HepG2 (cell line): ENCODE measurements around the gene FOXI2. TPM values are rescaled to one million over a fixed set of nuclear protein-coding genes. Genes with fewer than 3 reads are reported as not detected.

Experiments used
- ATAC-seq: fragments of 200-7000 bp; cut with Tn5 transposase; 3 replicates; pipeline ENCODE4 v1.9.1; 2020; ENCODE audit warnings: mild to moderate bottlenecking, moderate library complexity
- BruUV-seq: library from RNA; stranded (reverse); fragments of 400-500 nt; replicated peaks from 2 replicates; lab custom pipeline; 2021; lab: Mats Ljungman, UMichigan
- CTCF ChIA-PET: fragments of 300-600 bp; formaldehyde crosslinking; extraction: SDS; loops from one replicate; lab custom pipeline; 2021; ENCODE audit warnings: low total read pairs, inconsistent platforms, low intra/inter-chr PET ratio; lab: Yijun Ruan, JAX
- POLR2A ChIA-PET: fragments of 350-600 bp; sonication (Branson Sonifier 250); formaldehyde crosslinking; loops from one replicate; lab custom pipeline; 2020; ENCODE audit warnings: antibody characterized with exemption, inconsistent platforms; lab: Yijun Ruan, JAX
- DNase-seq: peaks from one replicate; pipeline ENCODE4 v3.0.0-alpha.2; 2015; ENCODE audit warnings: low spot score
- FAIRE-seq: peaks from 3 replicates; lab custom pipeline; 2011; peaks lifted over from hg19 to GRCh38; lab: Jason Lieb, UNC
- H2AFZ ChIP-seq: one replicate; pipeline ENCODE4 v1.6.1; 2011; ENCODE audit warnings: low read length, inconsistent platforms
- H3K27ac ChIP-seq: fragments of 300-600 bp; 3 replicates; pipeline ENCODE4 v1.8.0; 2011; ENCODE audit warnings: mixed run types, mild to moderate bottlenecking, mixed read lengths, low read length, inconsistent platforms; ENCODE audit not compliant: insufficient read depth; ENCODE audit errors: extremely low read length
- H3K27me3 ChIP-seq, 2 experiments: fragments of 200-600 bp in 1 of 2; 2 replicates in 1 of 2; 3 replicates in 1 of 2; pipeline versions ENCODE4 v1.6.0 to v1.8.0; 2011; ENCODE audit warnings: low read length in 2 of 2, mild to moderate bottlenecking in 2 of 2, moderate library complexity in 2 of 2, inconsistent platforms in 1 of 2; ENCODE audit not compliant: insufficient read depth in 2 of 2, control insufficient read depth in 1 of 2
- H3K36me3 ChIP-seq, 2 experiments: fragments of 200-600 bp in 1 of 2; replicated peaks in 1 of 2; 2 replicates in 1 of 2; 3 replicates in 1 of 2; pipeline versions ENCODE4 v1.5.1 to v1.8.0; 2011; ENCODE audit warnings: low read length in 2 of 2, inconsistent platforms in 1 of 2; ENCODE audit not compliant: insufficient read depth in 2 of 2, control insufficient read depth in 1 of 2
- H3K4me1 ChIP-seq: 2 replicates; pipeline ENCODE4 v1.5.1; 2012; ENCODE audit warnings: low read length, inconsistent platforms; ENCODE audit not compliant: insufficient read depth
- H3K4me2 ChIP-seq: 2 replicates; pipeline ENCODE4 v1.6.0; 2011; ENCODE audit warnings: low read depth, low read length, inconsistent platforms
- H3K4me3 ChIP-seq, 3 experiments: fragments of 200-600 bp in 1 of 3; sonication (generic), shearing (Covaris generic) in 1 of 3; replicated peaks in 1 of 3; 2 replicates each; pipeline ENCODE4 v1.5.1; 2011 to 2016; ENCODE audit warnings: low read length in 3 of 3, inconsistent platforms in 2 of 3, low read depth in 2 of 3, mild to moderate bottlenecking in 2 of 3, control low read depth in 1 of 3, mixed read lengths in 1 of 3; ENCODE audit not compliant: insufficient read depth in 1 of 3
- H3K79me2 ChIP-seq: one replicate; pipeline ENCODE4 v1.6.1; 2011; ENCODE audit warnings: low read length, inconsistent platforms; ENCODE audit not compliant: insufficient read depth
- H3K9ac ChIP-seq: 2 replicates; pipeline ENCODE4 v1.6.0; 2011; ENCODE audit warnings: mild to moderate bottlenecking, low read depth, low read length, inconsistent platforms; ENCODE audit not compliant: insufficient read depth
- H3K9me3 ChIP-seq: 2 replicates; pipeline ENCODE4 v1.5.1; 2012; ENCODE audit warnings: mild to moderate bottlenecking, low read length
- H4K20me1 ChIP-seq: 2 replicates; pipeline ENCODE4 v1.6.0; 2011; ENCODE audit warnings: inconsistent platforms, mild to moderate bottlenecking, low read length, moderate library complexity; ENCODE audit not compliant: insufficient read depth
- AGO1 ChIP-seq: fragments of 200-400 bp; formaldehyde crosslinking; IDR thresholded peaks from 2 replicates; pipeline ENCODE4 v1.6.1; 2017; ENCODE audit warnings: mild to moderate bottlenecking, low read depth, low read length, moderate library complexity; ENCODE audit not compliant: poor library complexity, severe bottlenecking
- ASH2L ChIP-seq: fragments of 300-600, 200-600 bp; sonication (generic); IDR thresholded peaks from 2 replicates; pipeline ENCODE4 v1.7.0; 2017; ENCODE audit warnings: low read depth, mild to moderate bottlenecking, moderate library complexity, mixed read lengths, low read length; ENCODE audit not compliant: insufficient read length
- FOSL2 ChIP-seq: sonication (generic); formaldehyde crosslinking; IDR thresholded peaks from 2 replicates; pipeline ENCODE4 v1.4.0; 2020; ENCODE audit warnings: missing genetic modification reagents
- KMT2A ChIP-seq: sonication (generic); formaldehyde crosslinking; IDR thresholded peaks from 2 replicates; pipeline ENCODE4 v1.4.0; 2020; ENCODE audit warnings: missing genetic modification reagents
- PAWR ChIP-seq: sonication (generic); formaldehyde crosslinking; IDR thresholded peaks from 2 replicates; pipeline ENCODE4 v1.4.0; 2020; ENCODE audit warnings: missing genetic modification reagents, mild to moderate bottlenecking, borderline replicate concordance
- ZNF83 ChIP-seq: sonication (generic); formaldehyde crosslinking; IDR thresholded peaks from 2 replicates; pipeline ENCODE4 v1.4.0; 2020; ENCODE audit warnings: missing genetic modification reagents, mild to moderate bottlenecking, borderline replicate concordance
- WGBS: methylation state at CpG from one replicate; pipeline ENCODE4 v1.1.6; 2017; ENCODE audit warnings: low lambda C conversion rate; 5-methylcytosine and 5-hydroxymethylcytosine counted together
- in situ Hi-C: cut with HindIII; loops from 2 replicates; pipeline ENCODE4 v1.10.0; 2017; ENCODE audit warnings: low pct_unique_long_range_greater_than_20kb; ENCODE audit not compliant: extremely low pct_ligation_motif_present
- intact Hi-C: fragments of 100-400 bp; cut with micrococcal nuclease; formaldehyde crosslinking; loops from one replicate; pipeline ENCODE4 v1.10.0; 2022; ENCODE audit not compliant: unreplicated experiment
- polyA plus RNA-seq, 8 experiments: library from polyadenylated mRNA; depleted of rRNA in 3 of 8; stranded (reverse) in 7 of 8; unstranded in 1 of 8; fragments of >200 nt; fragmentation: Illumina TruSeq in 4 of 8; extraction: Trizol in 4 of 8; gene quantifications; 2 replicates each; pipeline versions ENCODE4 v1.2.1 to v1.2.3, GENCODE V29; 2011 to 2016; ENCODE audit warnings: low read depth in 4 of 8, missing spikeins in 1 of 8, mixed read lengths in 1 of 8; ENCODE audit not compliant: insufficient read depth in 1 of 8
- total RNA-seq, 5 experiments: library from RNA; depleted of rRNA; stranded (reverse); fragments of >200 nt; fragmentation: Illumina TruSeq; extraction: Trizol; gene quantifications; 2 replicates each; pipeline ENCODE4 v1.2.3, GENCODE V29; 2016; ENCODE audit warnings: low read depth in 1 of 5
- TF ChIP-seq, protein P1 (sequence below): sonication (generic); formaldehyde crosslinking; IDR thresholded peaks from 2 replicates; pipeline ENCODE4 v1.4.0; 2020; ENCODE audit warnings: missing genetic modification reagents, borderline replicate concordance

The FOXI2 gene
- total and polyA plus RNA-seq, 2 of the 13 experiments (the other 11 are each of a cell fraction or from before 2014, with no cell fraction given) = not detected

DNA sequence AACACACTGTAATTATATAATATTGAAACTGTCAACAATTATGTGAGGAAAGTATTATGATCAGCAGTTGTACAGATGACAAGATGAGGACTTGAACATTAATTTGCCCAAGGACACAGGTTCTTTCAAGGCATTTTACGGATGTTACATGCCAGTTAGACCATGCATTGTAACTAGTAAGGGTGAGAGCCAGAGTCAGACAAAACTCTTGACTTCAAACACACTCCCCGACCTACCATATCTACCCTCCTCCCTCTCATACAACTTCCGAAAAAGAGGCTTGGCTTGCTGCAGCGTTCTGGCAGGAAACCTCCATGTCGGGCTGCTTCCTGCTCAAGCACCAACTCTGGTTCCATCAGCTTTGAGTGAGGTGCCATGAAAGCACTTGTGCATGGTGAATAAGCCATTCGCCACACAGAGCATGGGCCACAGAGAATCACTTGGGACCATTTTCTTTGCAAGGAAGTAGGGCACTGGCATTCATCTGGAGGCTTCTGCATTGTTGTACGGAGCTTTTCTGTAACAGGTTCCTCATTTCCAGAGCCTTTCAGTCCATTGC is 53.2 kb downstream of the FOXI2 start:
- 10% methylated on average over 7 of the region's 7 CpGs for WGBS
- Histone ChIP-seq H4K20me1 (no peaks in the 10 kb centered on the region), H3K79me2 (no peaks in the 10 kb centered on the region), H3K9ac (no peak overlapping the region), H2AFZ (no peak overlapping the region), H3K4me2 (no peak overlapping the region), H3K27ac (no peak overlapping the region), H3K4me1 (no peaks in the 10 kb centered on the region), H3K9me3 (no peaks in the 10 kb centered on the region), H3K27me3 (peaks cover 0 to 7% of the 10 kb centered on the region in 2 experiments; a peak in 2 of 5 replicates), H3K4me3 (no peak overlapping the region), H3K36me3 (no peaks in the 10 kb centered on the region)
- ChIA-PET CTCF (no interaction called here), POLR2A (no interaction called here)
- FAIRE-seq = no peak
- no peak for ATAC-seq
- in situ Hi-C loops = no loop called here
- BruUV-seq = no TSS peak
- no peak for TF ChIP-seq FOSL2 (CRISPR knock-in tag)
- TF ChIP-seq KMT2A (CRISPR knock-in tag) = no peak
- TF ChIP-seq ASH2L = no peak
- TF ChIP-seq, protein P1, sequence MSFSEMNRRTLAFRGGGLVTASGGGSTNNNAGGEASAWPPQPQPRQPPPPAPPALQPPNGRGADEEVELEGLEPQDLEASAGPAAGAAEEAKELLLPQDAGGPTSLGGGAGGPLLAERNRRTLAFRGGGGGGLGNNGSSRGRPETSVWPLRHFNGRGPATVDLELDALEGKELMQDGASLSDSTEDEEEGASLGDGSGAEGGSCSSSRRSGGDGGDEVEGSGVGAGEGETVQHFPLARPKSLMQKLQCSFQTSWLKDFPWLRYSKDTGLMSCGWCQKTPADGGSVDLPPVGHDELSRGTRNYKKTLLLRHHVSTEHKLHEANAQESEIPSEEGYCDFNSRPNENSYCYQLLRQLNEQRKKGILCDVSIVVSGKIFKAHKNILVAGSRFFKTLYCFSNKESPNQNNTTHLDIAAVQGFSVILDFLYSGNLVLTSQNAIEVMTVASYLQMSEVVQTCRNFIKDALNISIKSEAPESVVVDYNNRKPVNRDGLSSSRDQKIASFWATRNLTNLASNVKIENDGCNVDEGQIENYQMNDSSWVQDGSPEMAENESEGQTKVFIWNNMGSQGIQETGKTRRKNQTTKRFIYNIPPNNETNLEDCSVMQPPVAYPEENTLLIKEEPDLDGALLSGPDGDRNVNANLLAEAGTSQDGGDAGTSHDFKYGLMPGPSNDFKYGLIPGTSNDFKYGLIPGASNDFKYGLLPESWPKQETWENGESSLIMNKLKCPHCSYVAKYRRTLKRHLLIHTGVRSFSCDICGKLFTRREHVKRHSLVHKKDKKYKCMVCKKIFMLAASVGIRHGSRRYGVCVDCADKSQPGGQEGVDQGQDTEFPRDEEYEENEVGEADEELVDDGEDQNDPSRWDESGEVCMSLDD = no peak
- no peak for TF ChIP-seq PAWR (CRISPR knock-in tag)
- TF ChIP-seq ZNF83 (CRISPR knock-in tag) = no peak
- TF ChIP-seq AGO1 = no peak
- intact Hi-C loops = no loop called here
- DNase-seq = no peak

Other genes with a start within 250 kb of the FOXI2 start
- gene NPS, start 187.9 kb upstream of the FOXI2 start, total RNA-seq (2016; rRNA removed; fragmentation: Illumina TruSeq; extraction: Trizol) = not detected in 2 replicates
- gene NPS, start 187.9 kb upstream of the FOXI2 start, polyA plus RNA-seq (2011; rRNA removed) = not detected in 2 replicates
- gene CLRN3, start 155.8 kb downstream of the FOXI2 start, total RNA-seq (2016; rRNA removed; fragmentation: Illumina TruSeq; extraction: Trizol) = not detected in 2 replicates
- gene CLRN3, start 155.8 kb downstream of the FOXI2 start, polyA plus RNA-seq (2011; rRNA removed) = not detected in 2 replicates
- gene PTPRE, start 169.9 kb downstream of the FOXI2 start, total RNA-seq (2016; rRNA removed; fragmentation: Illumina TruSeq; extraction: Trizol) = 0.02 TPM in 1 of 2 replicates, not detected in the other
- gene PTPRE, start 169.9 kb downstream of the FOXI2 start, polyA plus RNA-seq (2011; rRNA removed) = 0.01 and 0.04 TPM in 2 replicates